ENCODE measurements around the gene PFDN5.
"Not testable (repeated sequence)": the region's sequence is repeated elsewhere in the genome, so short reads cannot be mapped to it uniquely, and the experiment has no call there.

The PFDN5 gene

GRCh38 chr12:53286448-53286847 lies 8.9 kb upstream of the PFDN5 start:
- no peak overlapping the region for H3K4me3 ChIP-seq (ENCODE audit: low read depth in 1 of 5, low read length in 5 of 5)
- peaks cover 3 to 25% (median 6%) of the 10 kb centered on the region in 5 donors for H3K4me1 ChIP-seq (ENCODE audit: control insufficient read depth in 5 of 5, insufficient read depth in 5 of 5, low read length in 5 of 5)
- H3K9ac ChIP-seq (ENCODE audit: low read length in 5 of 5), result peak overlapping the region in 1 of 5 donors; percentile 62
- H3K27ac ChIP-seq (ENCODE audit: low read depth, low read length), result no peak overlapping the region
- H3K9me3 ChIP-seq (ENCODE audit: control insufficient read depth in 5 of 5, low read length in 5 of 5), result no peaks in the 10 kb centered on the region
- no peaks in the 10 kb centered on the region for H3K36me3 ChIP-seq (ENCODE audit: control insufficient read depth in 5 of 5, insufficient read depth in 5 of 5, low read length in 5 of 5)
- H3K27me3 ChIP-seq (ENCODE audit: control insufficient read depth in 5 of 5, insufficient read depth in 4 of 5, low read length in 5 of 5), result no peaks in the 10 kb centered on the region

GRCh38 chr12:53287741-53288216 lies 7.6 kb upstream of the PFDN5 start:
- H3K4me1 ChIP-seq (ENCODE audit: control insufficient read depth in 5 of 5, insufficient read depth in 5 of 5, low read length in 5 of 5), result peaks cover 3 to 25% (median 6%) of the 10 kb centered on the region in 5 donors
- H3K4me3 ChIP-seq (ENCODE audit: low read depth in 1 of 5, low read length in 5 of 5), result no peak overlapping the region
- H3K36me3 ChIP-seq (ENCODE audit: control insufficient read depth in 5 of 5, insufficient read depth in 5 of 5, low read length in 5 of 5), result peaks cover 0 to 2% (median 0%) of the 10 kb centered on the region in 5 donors
- no peaks in the 10 kb centered on the region for H3K9me3 ChIP-seq (ENCODE audit: control insufficient read depth in 5 of 5, low read length in 5 of 5)
- H3K27me3 ChIP-seq (ENCODE audit: control insufficient read depth in 5 of 5, insufficient read depth in 4 of 5, low read length in 5 of 5), result no peaks in the 10 kb centered on the region
- H3K9ac ChIP-seq (ENCODE audit: low read length in 5 of 5), result no peak overlapping the region
- no peak overlapping the region for H3K27ac ChIP-seq (ENCODE audit: low read depth, low read length)

- H3K9ac ChIP-seq (ENCODE audit: low read length in 5 of 5), result no peak overlapping the region
- no peaks in the 10 kb centered on the region for H3K9me3 ChIP-seq (ENCODE audit: control insufficient read depth in 5 of 5, low read length in 5 of 5)
- peaks cover 0 to 3% (median 0%) of the 10 kb centered on the region in 5 donors for H3K36me3 ChIP-seq (ENCODE audit: control insufficient read depth in 5 of 5, insufficient read depth in 5 of 5, low read length in 5 of 5)
- H3K4me3 ChIP-seq (ENCODE audit: low read depth in 1 of 5, low read length in 5 of 5), result no peak overlapping the region
- no peaks in the 10 kb centered on the region for H3K27me3 ChIP-seq (ENCODE audit: control insufficient read depth in 5 of 5, insufficient read depth in 4 of 5, low read length in 5 of 5)
- H3K4me1 ChIP-seq (ENCODE audit: control insufficient read depth in 5 of 5, insufficient read depth in 5 of 5, low read length in 5 of 5), result peaks cover 3 to 25% (median 6%) of the 10 kb centered on the region in 5 donors
- no peak overlapping the region for H3K27ac ChIP-seq (ENCODE audit: low read depth, low read length)
These were observed 7.0 kb upstream of the PFDN5 start for GRCh38 chr12:53288322-53288721.

GRCh38 chr12:53289891-53290290 lies 5.5 kb upstream of the PFDN5 start:
- Histone ChIP-seq H3K9me3 (ENCODE audit: control insufficient read depth in 5 of 5, low read length in 5 of 5) (no peaks in the 10 kb centered on the region), H3K4me3 (ENCODE audit: low read depth in 1 of 5, low read length in 5 of 5) (peak overlapping the region in 1 of 5 donors; percentile 27), H3K27ac (ENCODE audit: low read depth, low read length) (no peak overlapping the region), H3K4me1 (ENCODE audit: control insufficient read depth in 5 of 5, insufficient read depth in 5 of 5, low read length in 5 of 5) (peaks cover 3 to 29% (median 10%) of the 10 kb centered on the region in 5 donors), H3K36me3 (ENCODE audit: control insufficient read depth in 5 of 5, insufficient read depth in 5 of 5, low read length in 5 of 5) (peaks cover 0 to 3% (median 0%) of the 10 kb centered on the region in 5 donors), H3K9ac (ENCODE audit: low read length in 5 of 5) (no peak overlapping the region), H3K27me3 (ENCODE audit: control insufficient read depth in 5 of 5, insufficient read depth in 4 of 5, low read length in 5 of 5) (no peaks in the 10 kb centered on the region)

GRCh38 chr12:53290661-53291060 lies 4.7 kb upstream of the PFDN5 start:
- no peak overlapping the region for H3K27ac ChIP-seq (ENCODE audit: low read depth, low read length)

GRCh38 chr12:53292426-53292825 lies 2.9 kb upstream of the PFDN5 start:
- Histone ChIP-seq H3K36me3 (ENCODE audit: control insufficient read depth in 5 of 5, insufficient read depth in 5 of 5, low read length in 5 of 5) (peaks cover 0 to 3% (median 0%) of the 10 kb centered on the region in 5 donors), H3K9ac (ENCODE audit: low read length in 5 of 5) (no peak overlapping the region), H3K4me1 (ENCODE audit: control insufficient read depth in 5 of 5, insufficient read depth in 5 of 5, low read length in 5 of 5) (peaks cover 3 to 47% (median 31%) of the 10 kb centered on the region in 5 donors), H3K9me3 (ENCODE audit: control insufficient read depth in 5 of 5, low read length in 5 of 5) (no peaks in the 10 kb centered on the region), H3K27ac (ENCODE audit: low read depth, low read length) (no peak overlapping the region), H3K27me3 (ENCODE audit: control insufficient read depth in 5 of 5, insufficient read depth in 4 of 5, low read length in 5 of 5) (no peaks in the 10 kb centered on the region), H3K4me3 (ENCODE audit: low read depth in 1 of 5, low read length in 5 of 5) (no peak overlapping the region)

More at GRCh38 chr12:53290661-53291060, 4.7 kb upstream of the PFDN5 start:
- Histone ChIP-seq H3K9me3 (ENCODE audit: control insufficient read depth in 5 of 5, low read length in 5 of 5) (no peaks in the 10 kb centered on the region), H3K4me3 (ENCODE audit: low read depth in 1 of 5, low read length in 5 of 5) (no peak overlapping the region), H3K27me3 (ENCODE audit: control insufficient read depth in 5 of 5, insufficient read depth in 4 of 5, low read length in 5 of 5) (no peaks in the 10 kb centered on the region), H3K9ac (ENCODE audit: low read length in 5 of 5) (no peak overlapping the region), H3K4me1 (ENCODE audit: control insufficient read depth in 5 of 5, insufficient read depth in 5 of 5, low read length in 5 of 5) (peaks cover 3 to 37% (median 13%) of the 10 kb centered on the region in 5 donors), H3K36me3 (ENCODE audit: control insufficient read depth in 5 of 5, insufficient read depth in 5 of 5, low read length in 5 of 5) (peaks cover 0 to 3% (median 0%) of the 10 kb centered on the region in 5 donors)

GRCh38 chr12:53295891-53296219 lies 513 bp downstream of the PFDN5 start:
- Histone ChIP-seq H3K9ac (ENCODE audit: low read length in 5 of 5) (peak overlapping the region; percentile 93 to 100 (median 99)), H3K4me1 (ENCODE audit: control insufficient read depth in 5 of 5, insufficient read depth in 5 of 5, low read length in 5 of 5) (peaks cover 10 to 59% (median 48%) of the 10 kb centered on the region in 5 donors), H3K27me3 (ENCODE audit: control insufficient read depth in 5 of 5, insufficient read depth in 4 of 5, low read length in 5 of 5) (no peaks in the 10 kb centered on the region), H3K27ac (ENCODE audit: low read depth, low read length) (peak overlapping the region; percentile 94), H3K4me3 (ENCODE audit: low read depth in 1 of 5, low read length in 5 of 5) (peak overlapping the region; percentile 90 to 97 (median 96)), H3K9me3 (ENCODE audit: control insufficient read depth in 5 of 5, low read length in 5 of 5) (no peaks in the 10 kb centered on the region), H3K36me3 (ENCODE audit: control insufficient read depth in 5 of 5, insufficient read depth in 5 of 5, low read length in 5 of 5) (peaks cover 4 to 11% (median 7%) of the 10 kb centered on the region in 5 donors)

- peak overlapping the region in 2 of 5 donors; percentile 49 to 93 for H3K9ac ChIP-seq (ENCODE audit: low read length in 5 of 5)
- H3K9me3 ChIP-seq (ENCODE audit: control insufficient read depth in 5 of 5, low read length in 5 of 5); H3K27me3 ChIP-seq (ENCODE audit: control insufficient read depth in 5 of 5, insufficient read depth in 4 of 5, low read length in 5 of 5); H3K4me3 ChIP-seq (ENCODE audit: low read depth in 1 of 5, low read length in 5 of 5): not testable (repeated sequence)
- peaks cover 4 to 18% (median 11%) of the 10 kb centered on the region in 5 donors for H3K36me3 ChIP-seq (ENCODE audit: control insufficient read depth in 5 of 5, insufficient read depth in 5 of 5, low read length in 5 of 5)
- H3K4me1 ChIP-seq (ENCODE audit: control insufficient read depth in 5 of 5, insufficient read depth in 5 of 5, low read length in 5 of 5), result peaks cover 10 to 65% (median 48%) of the 10 kb centered on the region in 5 donors
- H3K27ac ChIP-seq (ENCODE audit: low read depth, low read length), result peak overlapping the region; percentile 94
These were observed 1.8 kb downstream of the PFDN5 start for GRCh38 chr12:53297106-53297505.

GRCh38 chr12:53298164-53298563 lies 2.8 kb downstream of the PFDN5 start:
- Histone ChIP-seq H3K27ac (ENCODE audit: low read depth, low read length) (peak overlapping the region; percentile 94), H3K9me3 (ENCODE audit: control insufficient read depth in 5 of 5, low read length in 5 of 5) (no peaks in the 10 kb centered on the region), H3K27me3 (ENCODE audit: control insufficient read depth in 5 of 5, insufficient read depth in 4 of 5, low read length in 5 of 5) (no peaks in the 10 kb centered on the region), H3K4me1 (ENCODE audit: control insufficient read depth in 5 of 5, insufficient read depth in 5 of 5, low read length in 5 of 5) (peaks cover 12 to 69% (median 48%) of the 10 kb centered on the region in 5 donors), H3K9ac (ENCODE audit: low read length in 5 of 5) (peak overlapping the region in 3 of 5 donors; percentile 15 to 70 (median 47)), H3K36me3 (ENCODE audit: control insufficient read depth in 5 of 5, insufficient read depth in 5 of 5, low read length in 5 of 5) (peaks cover 4 to 28% (median 19%) of the 10 kb centered on the region in 5 donors), H3K4me3 (ENCODE audit: low read depth in 1 of 5, low read length in 5 of 5) (no peak overlapping the region)

GRCh38 chr12:53299101-53299453 lies 3.7 kb downstream of the PFDN5 start:
- H3K27ac ChIP-seq (ENCODE audit: low read depth, low read length), result peak overlapping the region; percentile 94
- no peaks in the 10 kb centered on the region for H3K9me3 ChIP-seq (ENCODE audit: control insufficient read depth in 5 of 5, low read length in 5 of 5)
- H3K27me3 ChIP-seq (ENCODE audit: control insufficient read depth in 5 of 5, insufficient read depth in 4 of 5, low read length in 5 of 5), result no peaks in the 10 kb centered on the region
- H3K4me3 ChIP-seq (ENCODE audit: low read depth in 1 of 5, low read length in 5 of 5), result peak overlapping the region; percentile 26 to 93 (median 85)
- peak overlapping the region in 4 of 5 donors; percentile 38 to 70 (median 44) for H3K9ac ChIP-seq (ENCODE audit: low read length in 5 of 5)
- H3K36me3 ChIP-seq (ENCODE audit: control insufficient read depth in 5 of 5, insufficient read depth in 5 of 5, low read length in 5 of 5), result peaks cover 4 to 33% (median 23%) of the 10 kb centered on the region in 5 donors
- H3K4me1 ChIP-seq (ENCODE audit: control insufficient read depth in 5 of 5, insufficient read depth in 5 of 5, low read length in 5 of 5), result peaks cover 12 to 69% (median 48%) of the 10 kb centered on the region in 5 donors
